Dendritic cell treated with granulocyte-macrophage colony-stimulating factor and Interleukin-4, amounts not matched to agents 40 ng/mL and 50 ng/mL, for 4 days (primary cell): ENCODE results near the gene ARRDC5.
"Not testable (repeated sequence)": the region's sequence is repeated elsewhere in the genome, so short reads cannot be mapped to it uniquely, and the experiment has no call there.

Experiments
- H3K27ac Mint-ChIP-seq: one replicate; pipeline ENCODE4 v1.8.0; 2022; ENCODE audit warnings: mild to moderate bottlenecking, mixed read lengths
- H3K27me3 Mint-ChIP-seq: one replicate; pipeline ENCODE4 v1.8.0; 2022; ENCODE audit warnings: mild to moderate bottlenecking, mixed read lengths
- H3K36me3 Mint-ChIP-seq: one replicate; pipeline ENCODE4 v1.8.0; 2022; ENCODE audit warnings: low read depth, mixed read lengths
- H3K4me1 Mint-ChIP-seq: one replicate; pipeline ENCODE4 v1.8.0; 2022; ENCODE audit warnings: low read depth, mixed read lengths
- H3K4me3 Mint-ChIP-seq: one replicate; pipeline ENCODE4 v1.8.0; 2022; ENCODE audit warnings: mild to moderate bottlenecking, moderate library complexity, mixed read lengths
- H3K9me3 Mint-ChIP-seq: one replicate; pipeline ENCODE4 v1.8.0; 2022; ENCODE audit warnings: mixed read lengths
- intact Hi-C: fragments of 100-400 bp; cut with micrococcal nuclease; formaldehyde crosslinking; loops from one replicate; pipeline ENCODE4 v1.15.0; 2022

ARRDC5 gene

DNA sequence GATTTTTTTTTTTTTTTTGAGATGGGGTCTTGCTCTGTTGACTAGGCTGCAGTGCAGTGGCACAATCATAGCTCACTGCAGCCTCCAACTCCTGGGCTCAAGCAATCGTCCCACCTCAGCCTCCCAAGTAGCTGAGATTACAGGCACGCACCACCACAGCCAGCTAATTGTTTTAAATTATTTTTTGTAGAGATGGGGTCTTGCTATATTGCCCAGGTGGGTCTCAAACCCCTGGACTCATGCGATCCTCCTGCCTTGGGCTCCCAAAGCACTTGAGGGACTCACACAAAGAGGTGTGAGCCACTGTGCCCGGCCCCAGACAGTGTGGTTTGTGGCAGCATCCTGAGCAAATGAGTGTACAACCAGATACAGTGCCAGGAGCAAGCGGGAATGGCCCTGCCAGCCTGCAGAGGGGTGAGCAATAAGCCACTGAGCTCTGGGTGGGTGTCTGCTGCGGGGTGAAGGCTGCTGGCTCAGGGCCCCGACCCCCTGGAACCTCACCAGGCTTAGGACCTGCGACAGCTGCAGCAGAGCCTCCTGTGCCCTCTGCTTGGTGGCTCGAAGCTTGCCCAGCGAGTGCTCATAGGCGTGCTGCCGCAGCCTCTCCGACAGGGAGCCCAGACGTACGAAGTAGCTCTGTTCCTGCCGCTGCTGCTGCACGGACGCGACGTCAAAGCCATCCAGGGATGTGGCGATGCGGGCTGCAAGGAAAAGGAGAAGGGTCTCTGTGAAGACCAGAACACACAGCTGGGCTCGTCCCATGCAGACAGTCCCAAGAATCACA lies 55.3 kb downstream of the ARRDC5 start:
- intact Hi-C loops, result no loop called here
- peaks cover 22% of the 10 kb centered on the region for H3K4me1 Mint-ChIP-seq
- no peaks in the 10 kb centered on the region for H3K27me3 Mint-ChIP-seq
- no peak overlapping the region for H3K27ac Mint-ChIP-seq
- no peaks in the 10 kb centered on the region for H3K9me3 Mint-ChIP-seq
- H3K4me3 Mint-ChIP-seq, result no peak overlapping the region
- peaks cover 98% of the 10 kb centered on the region for H3K36me3 Mint-ChIP-seq

DNA sequence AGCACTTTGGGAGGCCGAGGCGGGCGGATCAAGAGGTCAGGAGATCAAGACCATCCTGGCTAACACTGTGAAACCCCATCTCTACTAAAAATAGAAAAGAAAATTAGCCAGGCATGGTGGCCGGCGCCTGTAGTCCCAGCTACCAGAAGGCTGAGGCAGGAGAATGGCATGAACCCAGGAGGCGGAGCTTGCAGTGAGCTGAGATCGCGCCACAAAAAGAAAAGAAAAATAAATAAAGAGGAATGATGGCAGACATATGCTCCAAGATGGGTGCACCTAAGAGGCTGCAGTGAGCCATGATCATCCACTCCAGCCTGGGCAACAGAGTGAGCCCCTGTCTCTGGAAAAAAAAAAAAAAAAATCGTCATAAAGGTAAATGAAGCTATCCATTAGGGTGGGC lies 56.7 kb downstream of the ARRDC5 start:
- H3K27ac Mint-ChIP-seq, result peak overlapping the region; percentile 62
- H3K27me3 Mint-ChIP-seq, H3K9me3 Mint-ChIP-seq, H3K4me3 Mint-ChIP-seq, intact Hi-C loops: not testable (repeated sequence)
- peaks cover 98% of the 10 kb centered on the region for H3K36me3 Mint-ChIP-seq
- peaks cover 25% of the 10 kb centered on the region for H3K4me1 Mint-ChIP-seq

DNA sequence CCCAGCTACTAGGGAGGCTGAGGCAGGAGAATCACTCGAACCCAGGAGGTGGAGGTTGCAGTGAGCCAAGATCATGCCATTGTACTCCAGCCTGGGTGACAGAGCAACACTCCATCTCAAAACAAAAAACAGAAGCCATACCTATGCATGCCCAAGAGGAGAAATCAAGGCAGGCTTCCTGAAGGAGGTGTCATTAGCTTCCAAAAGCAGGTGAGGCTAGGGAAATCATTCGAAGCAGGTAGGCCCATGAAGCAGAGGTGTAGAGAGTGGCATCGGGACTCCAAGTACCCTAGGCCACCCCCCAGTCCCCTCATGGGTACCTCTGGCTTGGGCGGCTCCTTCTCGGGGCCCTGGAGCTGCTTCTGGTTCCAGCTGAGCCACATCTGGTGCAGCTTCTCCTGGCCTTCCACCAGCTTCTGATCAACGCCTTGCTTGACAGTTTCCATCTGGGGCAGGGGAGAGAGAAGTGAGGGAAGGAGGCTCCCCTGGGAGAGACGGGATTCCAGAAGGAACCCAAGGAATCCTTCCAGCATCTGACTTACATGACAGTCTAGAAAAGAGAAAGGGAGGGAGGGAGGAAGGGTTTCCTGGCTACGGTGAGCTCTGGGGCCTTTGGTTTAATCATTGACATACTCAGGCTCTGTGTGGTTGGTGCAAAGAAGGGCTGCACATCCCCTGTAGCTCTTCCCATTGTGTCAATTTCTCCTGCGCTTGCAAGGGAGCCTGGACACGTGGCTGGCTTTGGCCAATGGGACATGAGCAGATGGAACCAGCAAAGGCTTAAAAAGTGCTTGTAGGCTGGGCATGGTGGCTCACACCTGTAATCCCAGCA lies 58.1 kb downstream of the ARRDC5 start:
- Mint-ChIP-seq H3K9me3 (no peaks in the 10 kb centered on the region), H3K4me1 (peaks cover 38% of the 10 kb centered on the region), H3K36me3 (peaks cover 98% of the 10 kb centered on the region), H3K27me3 (no peaks in the 10 kb centered on the region), H3K27ac (peak overlapping the region; percentile 62), H3K4me3 (no peak overlapping the region)
- intact Hi-C loops, result no loop called here

DNA sequence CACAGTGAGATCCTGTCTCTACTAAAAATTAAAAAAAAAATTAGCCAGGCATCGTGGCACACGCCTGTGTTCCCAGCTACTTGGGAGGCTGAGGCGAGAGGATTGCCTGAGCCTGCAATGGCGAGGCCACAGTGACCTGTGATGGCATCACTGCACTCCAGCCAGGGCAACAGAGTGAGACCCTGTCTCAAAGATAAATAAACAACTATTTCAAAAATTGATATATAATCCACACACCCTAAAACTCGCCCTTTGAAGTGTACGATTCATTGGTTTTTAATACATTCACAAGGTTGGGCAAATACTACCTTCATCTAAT lies 59.1 kb downstream of the ARRDC5 start:
- intact Hi-C loops, result no loop called here
- no peaks in the 10 kb centered on the region for H3K9me3 Mint-ChIP-seq
- peaks cover 100% of the 10 kb centered on the region for H3K36me3 Mint-ChIP-seq
- H3K27me3 Mint-ChIP-seq, result no peaks in the 10 kb centered on the region
- no peak overlapping the region for H3K4me3 Mint-ChIP-seq
- H3K4me1 Mint-ChIP-seq, result peaks cover 47% of the 10 kb centered on the region
- H3K27ac Mint-ChIP-seq, result peak overlapping the region; percentile 95
